HG03280 (cell line): ENCODE measurements around the gene AKAIN1.

Source experiments
- ATAC-seq: cut with Tn5 transposase; IDR thresholded peaks from one replicate; pipeline ENCODE4 v1.9.1; 2021; ENCODE audit warnings: mild to moderate bottlenecking, moderate library complexity; ENCODE audit not compliant: unreplicated experiment

Gene AKAIN1

DNA sequence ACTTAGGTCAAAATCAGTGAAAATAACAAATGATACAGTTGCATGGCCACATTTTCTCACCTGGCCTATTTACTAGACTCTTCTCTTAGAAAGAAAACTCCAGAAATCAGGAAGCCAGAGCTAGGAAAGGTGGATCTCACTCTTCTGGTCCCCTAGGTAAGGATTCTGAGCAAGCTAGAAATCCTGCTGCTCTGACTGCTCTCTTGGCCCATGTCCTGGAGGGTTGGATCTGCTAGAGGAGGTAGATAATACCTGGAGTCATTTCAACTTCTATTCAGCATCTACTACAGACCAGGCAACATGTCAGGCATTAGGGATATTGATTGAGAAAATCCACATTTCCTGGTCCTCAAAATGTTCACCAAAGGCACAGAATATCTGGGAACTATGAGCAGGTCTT, 34.9 kb downstream of the AKAIN1 start:
- ATAC-seq, result no peak

DNA sequence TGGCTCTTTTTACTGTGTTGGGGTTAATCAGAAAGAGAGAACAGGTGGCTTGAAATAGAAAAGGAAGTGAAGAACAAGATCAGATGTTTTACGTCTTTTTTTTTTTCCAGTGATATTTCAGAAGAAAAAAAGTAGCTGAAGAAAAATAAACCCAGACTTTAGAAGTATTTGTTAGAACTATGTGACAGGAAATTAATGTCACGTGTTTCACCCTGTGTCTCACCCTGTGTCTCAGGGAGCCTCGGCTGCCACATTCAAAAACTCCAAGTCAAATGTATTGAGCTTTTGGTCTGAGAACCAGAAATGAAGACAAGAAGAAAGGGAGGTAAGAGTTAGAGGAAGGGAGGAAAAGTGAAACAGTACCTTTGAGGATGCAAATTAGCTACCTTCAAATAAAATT, 38.0 kb downstream of the AKAIN1 start:
- ATAC-seq, result no peak

DNA sequence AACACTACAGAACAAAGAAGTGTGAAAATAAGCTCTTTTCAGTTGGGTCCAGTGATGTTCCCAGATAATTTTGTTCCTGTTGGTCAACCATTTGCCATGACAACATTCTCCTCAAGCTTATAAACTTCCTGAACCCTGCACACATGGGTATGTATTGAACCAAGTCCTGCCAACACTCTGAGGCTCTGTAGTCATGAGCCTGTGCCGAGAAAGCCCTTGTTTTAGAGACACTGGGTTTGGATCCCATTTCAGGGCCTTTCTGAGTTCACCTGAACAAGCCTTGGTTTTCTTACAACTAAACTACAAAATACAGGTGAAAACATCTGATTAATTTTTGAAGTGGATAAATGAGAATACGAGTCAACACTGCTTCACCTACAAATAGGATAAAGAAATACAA, 38.5 kb downstream of the AKAIN1 start:
- no peak for ATAC-seq

GRCh38 chr18:5158172-5158571, 38.9 kb downstream of the AKAIN1 start:
- ATAC-seq, result no peak

DNA sequence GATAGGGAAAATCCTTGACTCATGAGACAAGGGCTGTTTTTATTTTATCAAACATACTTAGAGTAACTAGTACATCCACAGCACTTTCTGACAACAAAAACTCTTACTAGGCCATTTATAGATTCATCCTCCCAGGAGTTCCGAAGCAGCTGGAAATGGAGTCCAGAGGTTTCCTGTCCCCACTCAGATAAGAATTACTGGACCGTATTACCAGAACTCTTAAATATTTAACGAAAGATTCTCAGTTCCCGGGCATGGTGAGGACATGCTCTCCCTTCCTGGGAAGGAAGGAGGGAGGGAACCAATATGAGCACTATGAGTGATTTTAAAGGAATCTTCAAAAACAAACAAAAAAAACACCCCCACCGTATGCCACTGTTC, 41.2 kb downstream of the AKAIN1 start:
- no peak for ATAC-seq

- ATAC-seq, result no peak
Measured at GRCh38 chr18:5155218-5155906, 41.7 kb downstream of the AKAIN1 start.

DNA sequence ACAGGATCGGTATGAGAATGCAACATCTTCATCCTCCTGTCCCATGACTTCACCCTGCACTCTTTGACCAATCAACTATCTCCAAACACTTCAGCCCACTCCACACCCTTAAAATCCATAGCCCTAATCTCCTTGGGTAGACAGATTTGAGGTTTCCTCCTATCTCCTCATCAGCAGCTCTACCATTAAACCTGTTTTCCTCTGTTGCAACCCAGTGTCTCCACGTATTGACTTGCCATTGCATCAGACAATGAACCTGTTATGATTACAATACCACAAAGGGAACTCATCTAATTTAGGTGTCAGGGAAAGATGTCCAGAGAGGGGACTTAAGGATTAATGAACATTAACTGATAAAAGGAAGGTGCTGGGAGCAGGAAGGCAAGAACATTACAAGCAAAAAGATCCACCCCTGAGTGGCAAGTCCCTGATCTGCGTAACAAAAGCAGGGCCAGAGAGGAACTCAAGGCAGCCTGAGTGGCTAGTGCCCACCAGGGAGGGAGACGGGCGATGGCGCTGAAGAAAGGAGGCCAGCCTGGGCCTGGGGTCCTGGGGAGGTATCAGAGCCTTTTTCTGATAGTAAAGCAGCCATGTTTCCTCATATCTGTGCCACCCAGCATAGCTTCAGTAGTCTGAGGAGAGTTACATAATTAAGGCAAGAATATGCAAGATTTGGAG, 44.6 kb downstream of the AKAIN1 start:
- ATAC-seq, result no peak

- ATAC-seq, result no peak
Measured at GRCh38 chr18:5150894-5151293, 46.2 kb downstream of the AKAIN1 start.

DNA sequence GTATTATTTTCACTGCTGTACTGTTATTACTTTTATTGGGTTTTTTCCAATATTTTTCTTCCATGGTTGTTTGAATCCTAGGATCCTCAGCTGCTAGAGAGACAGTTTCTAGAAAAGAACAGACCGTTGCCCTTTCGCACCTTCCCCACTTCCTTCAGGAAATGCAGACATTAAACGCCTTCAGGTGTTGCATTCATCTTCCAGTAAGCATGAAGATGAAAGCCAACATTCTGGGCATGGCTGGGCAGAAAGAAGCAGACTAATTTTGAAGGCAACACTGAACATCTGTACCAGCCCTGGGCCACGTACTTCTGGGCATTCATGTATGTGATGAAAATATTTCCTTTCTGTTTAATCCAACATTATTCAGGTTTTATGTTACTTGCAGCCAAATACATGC, 51.0 kb downstream of the AKAIN1 start:
- no peak for ATAC-seq

GRCh38 chr18:5145168-5145825, 51.8 kb downstream of the AKAIN1 start:
- no peak for ATAC-seq

DNA sequence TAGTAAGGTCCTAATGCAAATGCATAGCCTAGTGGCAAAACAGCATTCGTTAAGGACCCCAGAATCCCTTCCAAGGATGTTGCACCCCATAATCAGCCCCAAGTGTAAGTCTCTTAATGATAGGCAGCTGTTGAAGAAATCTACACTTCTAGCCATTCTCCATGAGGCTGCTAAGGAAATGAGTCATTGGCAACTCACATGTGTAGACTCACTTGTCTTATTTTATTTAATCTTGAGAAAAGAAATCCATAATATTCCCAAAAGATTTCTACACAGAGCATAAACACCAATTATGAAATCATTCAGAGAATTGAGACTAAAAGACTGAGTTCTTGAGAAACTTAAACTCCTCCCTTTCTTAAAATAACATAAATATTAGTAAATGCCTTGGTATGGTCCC, 52.4 kb downstream of the AKAIN1 start:
- ATAC-seq, result no peak

DNA sequence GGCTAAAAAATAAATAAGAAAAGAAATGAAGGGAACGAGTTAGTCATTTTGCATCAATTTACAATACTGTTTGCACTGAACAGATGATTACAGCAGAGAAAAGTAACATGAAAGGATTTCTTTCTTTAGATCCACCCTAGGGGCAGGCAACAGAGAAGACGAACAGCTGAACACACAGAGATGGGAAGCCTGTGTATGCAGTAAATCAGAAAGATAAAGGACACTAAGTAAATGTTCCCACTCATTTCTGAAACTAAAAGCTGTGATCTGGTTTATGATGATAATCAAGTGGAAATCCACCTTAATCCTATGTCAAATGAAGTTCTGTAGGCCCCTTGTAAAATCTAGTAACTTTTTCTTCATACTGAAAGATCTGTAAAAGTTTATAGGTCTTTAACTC, 54.2 kb downstream of the AKAIN1 start:
- no peak for ATAC-seq

DNA sequence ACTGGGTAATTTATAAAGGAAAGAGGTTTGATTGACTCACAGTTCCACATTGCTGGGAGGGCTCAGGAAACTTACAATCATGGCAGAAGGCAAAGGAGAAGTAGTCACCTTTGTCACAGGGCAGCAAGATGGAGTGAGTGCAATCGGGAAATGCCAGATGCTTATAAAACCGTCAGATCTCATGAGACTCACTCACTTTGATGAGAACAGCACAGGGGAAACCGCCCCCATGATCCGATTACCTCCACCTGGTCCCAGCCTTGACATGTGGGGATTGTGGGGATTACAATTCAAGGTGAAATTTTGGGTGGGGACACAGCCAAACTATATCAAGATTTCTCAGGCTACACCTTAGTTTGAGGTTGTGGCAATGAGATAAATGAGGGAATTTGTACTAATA, 54.9 kb downstream of the AKAIN1 start:
- no peak for ATAC-seq

GRCh38 chr18:5137261-5137660, 59.8 kb downstream of the AKAIN1 start:
- ATAC-seq, result no peak

DNA sequence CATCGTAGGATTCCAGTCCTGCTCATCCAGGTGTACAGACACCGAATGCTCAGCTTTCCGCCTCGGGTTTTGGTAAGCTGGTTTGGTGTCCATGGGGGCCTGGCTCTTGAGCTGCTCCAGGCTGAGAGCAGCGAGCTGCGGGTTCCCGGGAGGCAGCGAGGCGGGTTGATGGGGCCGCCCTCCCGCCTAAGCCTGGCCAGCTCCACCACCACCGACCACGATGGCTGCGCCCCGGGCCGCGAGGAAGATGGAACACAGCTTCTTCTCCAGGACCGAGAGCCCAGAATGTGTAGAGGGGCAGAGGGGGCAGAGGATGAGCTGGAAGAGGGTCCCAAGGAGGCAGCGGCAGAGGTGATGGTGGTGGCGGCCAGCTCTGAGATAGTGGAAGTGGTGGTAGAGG, 64.1 kb downstream of the AKAIN1 start:
- ATAC-seq, result no peak

DNA sequence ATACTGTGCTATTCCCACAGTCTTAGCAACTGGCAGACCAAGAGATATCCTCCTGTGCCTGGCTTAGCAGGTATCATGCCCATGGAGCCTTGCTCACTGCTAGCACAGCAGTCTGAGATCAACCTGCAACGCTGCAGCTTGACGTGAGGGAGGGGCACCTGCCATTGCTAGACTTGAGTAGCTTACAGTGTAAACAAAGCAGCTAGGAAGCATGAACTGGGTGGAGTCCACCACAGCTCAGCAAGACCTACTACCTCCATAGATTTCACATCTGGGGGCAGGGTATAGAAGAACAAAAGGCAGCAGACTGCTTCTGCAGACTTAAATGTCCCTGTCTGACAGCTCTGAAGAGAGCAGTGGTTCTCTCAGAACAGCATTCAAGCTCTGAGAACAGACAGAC, 74.8 kb downstream of the AKAIN1 start:
- ATAC-seq, result no peak

- no peak for ATAC-seq
Measured at GRCh38 chr18:5110266-5110665, 86.8 kb downstream of the AKAIN1 start.

DNA sequence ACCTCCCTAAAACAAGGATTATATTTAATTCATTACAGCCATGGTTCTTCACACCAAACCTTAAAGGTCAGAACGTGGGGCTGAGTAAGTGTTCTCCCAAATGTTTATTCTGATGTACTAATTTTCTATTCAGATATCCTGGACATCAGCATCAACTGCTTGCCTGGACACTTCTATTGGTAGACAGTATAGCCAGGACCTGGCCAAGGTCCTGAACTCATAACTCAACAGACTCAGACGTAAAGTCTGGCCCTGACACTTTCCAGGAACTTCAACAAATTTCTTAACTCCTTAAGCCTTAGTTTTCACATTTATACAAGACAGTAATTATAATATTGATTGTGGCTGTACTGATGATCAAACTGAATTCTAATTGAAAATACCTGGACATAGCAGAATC, 89.1 kb downstream of the AKAIN1 start:
- ATAC-seq, result no peak

GRCh38 chr18:5106730-5107129, 90.3 kb downstream of the AKAIN1 start:
- no peak for ATAC-seq

GRCh38 chr18:5104246-5104645, 92.8 kb downstream of the AKAIN1 start:
- no peak for ATAC-seq

- ATAC-seq, result no peak
Measured at GRCh38 chr18:5103693-5104092, 93.4 kb downstream of the AKAIN1 start.

GRCh38 chr18:5103286-5103685, 93.8 kb downstream of the AKAIN1 start:
- no peak for ATAC-seq
